Karpas-422 (cell line): ENCODE data around the gene CORO2B. TPM values are rescaled to one million over a fixed set of nuclear protein-coding genes. Genes with fewer than 3 reads are reported as not detected.

ENCODE experiments used
- DNase-seq: peaks from one replicate; pipeline ENCODE4 v3.0.0-alpha.2; 2015
- H2AFZ ChIP-seq: fragments of 200-600 bp; sonication (generic); 2 replicates; pipeline ENCODE4 v1.6.1; 2014; ENCODE audit warnings: antibody characterized with exemption, low read length, mixed read lengths
- H3K27ac ChIP-seq: fragments of 200-600 bp; sonication (generic); 2 replicates; pipeline ENCODE4 v1.5.1; 2014; ENCODE audit warnings: mild to moderate bottlenecking, low read length, moderate library complexity
- H3K27me3 ChIP-seq: fragments of 200-600 bp; sonication (generic); 2 replicates; pipeline ENCODE4 v1.6.1; 2014; ENCODE audit warnings: low read length, mixed read lengths
- H3K36me3 ChIP-seq: fragments of 200-600 bp; sonication (generic); 2 replicates; pipeline ENCODE4 v1.6.1; 2014; ENCODE audit warnings: low read length, mixed read lengths; ENCODE audit not compliant: insufficient read depth
- H3K4me1 ChIP-seq: fragments of 200-600 bp; sonication (generic); 2 replicates; pipeline ENCODE4 v1.6.1; 2014; ENCODE audit warnings: mild to moderate bottlenecking, low read length, mixed read lengths
- H3K4me2 ChIP-seq: fragments of 200-600 bp; sonication (generic); 2 replicates; pipeline ENCODE4 v1.6.1; 2014; ENCODE audit warnings: low read length, low read depth, mild to moderate bottlenecking; ENCODE audit not compliant: poor library complexity, severe bottlenecking
- H3K4me3 ChIP-seq: fragments of 200-600 bp; sonication (generic); 2 replicates; pipeline ENCODE4 v1.5.1; 2014; ENCODE audit warnings: mild to moderate bottlenecking, antibody characterized with exemption, low read length, mixed read lengths
- H3K79me2 ChIP-seq: fragments of 200-600 bp; sonication (generic); 2 replicates; pipeline ENCODE4 v1.6.1; 2014; ENCODE audit warnings: mild to moderate bottlenecking, low read length, mixed read lengths
- H3K9ac ChIP-seq: fragments of 200-600 bp; sonication (generic); 2 replicates; pipeline ENCODE4 v1.6.0; 2014; ENCODE audit warnings: low read length
- H3K9me2 ChIP-seq: fragments of 200-600 bp; sonication (generic), shearing (Covaris generic); replicated peaks from 2 replicates; pipeline ENCODE4 v1.6.0; 2014; ENCODE audit warnings: mild to moderate bottlenecking, low read length, moderate library complexity; ENCODE audit not compliant: insufficient read depth
- H3K9me3 ChIP-seq: fragments of 300-700, 200-600 bp; sonication (generic); 2 replicates; pipeline ENCODE4 v1.6.1; 2014; ENCODE audit warnings: low read length, mixed read lengths
- H4K20me1 ChIP-seq: fragments of 200-600 bp; sonication (generic); 2 replicates; pipeline ENCODE4 v1.6.1; 2014; ENCODE audit warnings: mild to moderate bottlenecking, antibody characterized with exemption, low read length, low read depth; ENCODE audit not compliant: insufficient read depth
- total RNA-seq: library from RNA; depleted of rRNA; stranded (reverse); fragments of >200 nt; shearing (Covaris generic); gene quantifications from 2 replicates; pipeline ENCODE4 v1.2.3, GENCODE V29; 2014; ENCODE audit warnings: low replicate concordance

Gene CORO2B
- total RNA-seq, 1 experiment from 2014 or later: 0.26 TPM

GRCh38 chr15:68684476-68684875, 105.7 kb downstream of the CORO2B start:
- Histone ChIP-seq H3K27ac (no peak overlapping the region), H3K79me2 (no peaks in the 10 kb centered on the region), H3K9me2 (no peaks in the 10 kb centered on the region), H3K36me3 (no peaks in the 10 kb centered on the region), H3K27me3 (no peaks in the 10 kb centered on the region), H3K4me2 (no peak overlapping the region), H2AFZ (no peak overlapping the region), H3K9ac (no peak overlapping the region), H3K4me3 (no peak overlapping the region), H3K4me1 (peaks cover 5% of the 10 kb centered on the region; the same call in 1 of the 2 replicates), H4K20me1 (no peaks in the 10 kb centered on the region), H3K9me3 (no peaks in the 10 kb centered on the region)
- no peak for DNase-seq

- Histone ChIP-seq H3K9ac (no peak overlapping the region), H3K4me2 (no peak overlapping the region), H3K9me3 (no peaks in the 10 kb centered on the region), H3K4me1 (peaks cover 5% of the 10 kb centered on the region; the same call in 1 of the 2 replicates), H4K20me1 (no peaks in the 10 kb centered on the region), H3K9me2 (no peaks in the 10 kb centered on the region), H3K36me3 (no peaks in the 10 kb centered on the region), H3K4me3 (no peak overlapping the region), H3K27me3 (no peaks in the 10 kb centered on the region), H3K27ac (no peak overlapping the region), H2AFZ (no peak overlapping the region), H3K79me2 (no peaks in the 10 kb centered on the region)
- peak; percentile 38 for DNase-seq
These were observed 108.4 kb downstream of the CORO2B start for GRCh38 chr15:68687136-68687735.

- no peaks in the 10 kb centered on the region for H3K27me3 ChIP-seq
- H3K36me3 ChIP-seq: no peaks in the 10 kb centered on the region
- no peak overlapping the region for H2AFZ ChIP-seq
- no peak overlapping the region for H3K27ac ChIP-seq
- H4K20me1 ChIP-seq: no peaks in the 10 kb centered on the region
- H3K9ac ChIP-seq: no peak overlapping the region
- H3K79me2 ChIP-seq: no peaks in the 10 kb centered on the region
- no peak for DNase-seq
- H3K4me2 ChIP-seq: no peak overlapping the region
- no peaks in the 10 kb centered on the region for H3K4me1 ChIP-seq
- no peak overlapping the region for H3K4me3 ChIP-seq
- H3K9me2 ChIP-seq: no peaks in the 10 kb centered on the region
- H3K9me3 ChIP-seq: no peaks in the 10 kb centered on the region
These were observed 112.9 kb downstream of the CORO2B start for GRCh38 chr15:68691705-68692104.

- DNase-seq: peak; percentile 6
- no peaks in the 10 kb centered on the region for H4K20me1 ChIP-seq
- no peaks in the 10 kb centered on the region for H3K4me1 ChIP-seq
- no peak overlapping the region for H3K9ac ChIP-seq
- no peaks in the 10 kb centered on the region for H3K9me2 ChIP-seq
- H3K27me3 ChIP-seq: no peaks in the 10 kb centered on the region
- H3K36me3 ChIP-seq: no peaks in the 10 kb centered on the region
- no peaks in the 10 kb centered on the region for H3K79me2 ChIP-seq
- no peak overlapping the region for H2AFZ ChIP-seq
- H3K27ac ChIP-seq: no peak overlapping the region
- no peak overlapping the region for H3K4me2 ChIP-seq
- H3K4me3 ChIP-seq: no peak overlapping the region
- no peaks in the 10 kb centered on the region for H3K9me3 ChIP-seq
These were observed 114.3 kb downstream of the CORO2B start for GRCh38 chr15:68693071-68693470.

- H3K4me1 ChIP-seq: no peaks in the 10 kb centered on the region
- no peak overlapping the region for H3K4me2 ChIP-seq
- H3K79me2 ChIP-seq: no peaks in the 10 kb centered on the region
- H3K9ac ChIP-seq: no peak overlapping the region
- H4K20me1 ChIP-seq: no peaks in the 10 kb centered on the region
- H2AFZ ChIP-seq: no peak overlapping the region
- H3K36me3 ChIP-seq: no peaks in the 10 kb centered on the region
- H3K4me3 ChIP-seq: no peak overlapping the region
- no peaks in the 10 kb centered on the region for H3K9me3 ChIP-seq
- no peak overlapping the region for H3K27ac ChIP-seq
- no peaks in the 10 kb centered on the region for H3K9me2 ChIP-seq
- no peak for DNase-seq
- no peaks in the 10 kb centered on the region for H3K27me3 ChIP-seq
These were observed 115.3 kb downstream of the CORO2B start for GRCh38 chr15:68694111-68694510.

- no peaks in the 10 kb centered on the region for H3K9me3 ChIP-seq
- H3K36me3 ChIP-seq: no peaks in the 10 kb centered on the region
- DNase-seq: no peak
- no peak overlapping the region for H2AFZ ChIP-seq
- no peak overlapping the region for H3K9ac ChIP-seq
- H4K20me1 ChIP-seq: no peaks in the 10 kb centered on the region
- no peaks in the 10 kb centered on the region for H3K9me2 ChIP-seq
- no peaks in the 10 kb centered on the region for H3K27me3 ChIP-seq
- no peaks in the 10 kb centered on the region for H3K79me2 ChIP-seq
- H3K27ac ChIP-seq: no peak overlapping the region
- H3K4me3 ChIP-seq: no peak overlapping the region
- H3K4me2 ChIP-seq: no peak overlapping the region
- H3K4me1 ChIP-seq: no peaks in the 10 kb centered on the region
These were observed 116.3 kb downstream of the CORO2B start for GRCh38 chr15:68695061-68695595.

GRCh38 chr15:68696414-68697363, 117.9 kb downstream of the CORO2B start:
- no peaks in the 10 kb centered on the region for H3K4me1 ChIP-seq
- H3K4me3 ChIP-seq: no peak overlapping the region
- no peak for DNase-seq
- H3K9me2 ChIP-seq: no peaks in the 10 kb centered on the region
- no peaks in the 10 kb centered on the region for H3K36me3 ChIP-seq
- H3K9ac ChIP-seq: no peak overlapping the region
- H3K79me2 ChIP-seq: no peaks in the 10 kb centered on the region
- no peaks in the 10 kb centered on the region for H4K20me1 ChIP-seq
- no peak overlapping the region for H3K4me2 ChIP-seq
- no peak overlapping the region for H2AFZ ChIP-seq
- no peak overlapping the region for H3K27ac ChIP-seq
- no peaks in the 10 kb centered on the region for H3K9me3 ChIP-seq
- no peaks in the 10 kb centered on the region for H3K27me3 ChIP-seq
